Common myeloid progenitor, CD34-positive (primary cell): ENCODE results near the gene STIM1.

Experiments
- CTCF ChIA-PET: fragments of 350-600 bp; sonication (Branson Sonifier 250); formaldehyde crosslinking; loops from one replicate; lab custom pipeline; 2021; ENCODE audit warnings: antibody characterized with exemption; lab: Charles Lee
- POLR2A ChIA-PET: fragments of 350-600 bp; sonication (Branson Sonifier 250); formaldehyde crosslinking; loops from one replicate; lab custom pipeline; 2021; ENCODE audit warnings: antibody characterized with exemption; lab: Charles Lee
- DNase-seq, 3 donors: peaks; one replicate each; pipeline versions ENCODE4 v3.0.0 to v3.0.0-alpha.2; 2013
- H3K27ac ChIP-seq, 2 experiments: 1 replicate in 1 of 2; 2 replicates in 1 of 2; pipeline ENCODE4 v1.7.0; 2013; ENCODE audit warnings: inconsistent platforms in 2 of 2, low read length in 2 of 2, mild to moderate bottlenecking in 2 of 2, low read depth in 1 of 2, moderate library complexity in 1 of 2; ENCODE audit not compliant: severe bottlenecking in 2 of 2, insufficient read depth in 1 of 2, poor library complexity in 1 of 2
- H3K27me3 ChIP-seq, 5 experiments: replicated peaks in 2 of 5; 1 replicate in 3 of 5; 2 replicates in 2 of 5; pipeline versions ENCODE4 v1.6.1 to v1.7.0; 2013; ENCODE audit warnings: low read length in 4 of 5, mild to moderate bottlenecking in 2 of 5, moderate library complexity in 2 of 5, inconsistent platforms in 1 of 5; ENCODE audit not compliant: insufficient read depth in 5 of 5, control insufficient read depth in 4 of 5
- H3K36me3 ChIP-seq, 4 experiments: 1 replicate in 2 of 4; 2 replicates in 2 of 4; pipeline versions ENCODE4 v1.6.1 to v1.7.0; 2013; ENCODE audit warnings: low read length in 3 of 4, control low read depth in 1 of 4, mild to moderate bottlenecking in 1 of 4; ENCODE audit not compliant: control insufficient read depth in 4 of 4, insufficient read depth in 4 of 4
- H3K4me1 ChIP-seq, 4 experiments: 1 replicate in 3 of 4; 2 replicates in 1 of 4; pipeline versions ENCODE4 v1.6.1 to v1.7.1; 2013; ENCODE audit warnings: low read length in 3 of 4, mild to moderate bottlenecking in 3 of 4, control low read depth in 1 of 4, inconsistent platforms in 1 of 4, moderate library complexity in 1 of 4; ENCODE audit not compliant: control insufficient read depth in 4 of 4, insufficient read depth in 4 of 4; ENCODE audit errors: control extremely low read depth in 1 of 4
- H3K4me3 ChIP-seq, 7 experiments: 1 replicate in 4 of 7; 2 replicates in 3 of 7; pipeline versions ENCODE4 v1.5.1 to v1.7.0; 2013; ENCODE audit warnings: mild to moderate bottlenecking in 7 of 7, low read length in 6 of 7, moderate library complexity in 6 of 7, inconsistent platforms in 2 of 7, low read depth in 2 of 7, control low read depth in 1 of 7; ENCODE audit not compliant: insufficient read depth in 4 of 7, control insufficient read depth in 1 of 7; ENCODE audit errors: extremely low read depth in 1 of 7
- H3K9me3 ChIP-seq, 5 experiments: 1 replicate in 4 of 5; 2 replicates in 1 of 5; pipeline versions ENCODE4 v1.6.1 to v1.7.1; 2013; ENCODE audit warnings: low read length in 4 of 5, mild to moderate bottlenecking in 2 of 5, inconsistent platforms in 1 of 5, low read depth in 1 of 5, moderate library complexity in 1 of 5; ENCODE audit not compliant: control insufficient read depth in 4 of 5, insufficient read depth in 2 of 5; ENCODE audit errors: control extremely low read depth in 1 of 5
- WGBS: methylation state at CpG from one replicate; pipeline ENCODE4 v1.1.5; 2013; ENCODE audit not compliant: insufficient coverage; 5-methylcytosine and 5-hydroxymethylcytosine counted together

STIM1 gene

DNA sequence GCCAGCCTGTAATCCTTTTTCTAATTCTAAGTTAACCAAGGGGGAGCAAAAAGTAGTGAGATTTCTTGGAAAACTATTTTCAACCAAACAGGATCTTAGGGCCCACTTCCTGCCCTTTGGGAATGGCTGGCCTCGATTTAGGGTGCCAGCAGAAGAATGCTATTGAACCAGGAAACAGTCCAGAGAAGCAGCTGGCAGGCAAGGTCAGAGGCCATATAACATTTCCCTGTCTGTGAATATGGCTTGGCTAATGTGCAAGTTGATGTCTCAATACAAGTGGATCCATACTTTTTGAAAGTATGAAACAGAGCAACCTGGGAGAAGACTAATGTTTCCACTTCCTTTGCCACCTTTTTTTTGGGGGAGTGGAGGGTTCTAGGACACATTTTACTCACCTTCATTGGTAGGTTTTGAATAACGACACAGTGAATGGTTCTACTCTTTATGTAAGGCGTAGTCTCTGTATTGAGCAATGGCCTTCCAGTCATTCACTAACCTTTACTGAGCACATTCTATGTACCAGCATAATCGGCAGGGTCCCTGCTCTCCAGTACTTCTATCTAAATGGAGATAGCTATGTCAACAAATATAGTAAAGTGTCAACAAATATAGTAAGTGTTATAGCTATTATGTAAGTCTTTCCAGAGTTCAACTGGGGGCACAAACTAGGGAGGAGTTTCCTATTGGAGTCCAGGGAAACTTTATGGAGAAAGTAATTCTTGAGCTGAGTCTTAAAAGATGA lies 204.9 kb downstream of the STIM1 start:
- Histone ChIP-seq H3K36me3 (peaks cover 13 to 46% (median 26%) of the 10 kb centered on the region in 4 experiments), H3K27ac (no peak overlapping the region), H3K4me3 (no peak overlapping the region), H3K9me3 (no peaks in the 10 kb centered on the region), H3K27me3 (no peaks in the 10 kb centered on the region), H3K4me1 (peaks cover 13 to 40% (median 28%) of the 10 kb centered on the region in 4 experiments)
- ChIA-PET POLR2A (no interaction called here), CTCF (interaction anchor here (0.9 to 8.3 kb wide), 7 partner anchors 9 to 215 kb away, joined by 3 to 99 read pairs (median 3); partner anchors contain the start of gene STIM1)
- WGBS = 70% methylated on average over 1 of the region's 4 CpGs
- DNase-seq = no peak

DNA sequence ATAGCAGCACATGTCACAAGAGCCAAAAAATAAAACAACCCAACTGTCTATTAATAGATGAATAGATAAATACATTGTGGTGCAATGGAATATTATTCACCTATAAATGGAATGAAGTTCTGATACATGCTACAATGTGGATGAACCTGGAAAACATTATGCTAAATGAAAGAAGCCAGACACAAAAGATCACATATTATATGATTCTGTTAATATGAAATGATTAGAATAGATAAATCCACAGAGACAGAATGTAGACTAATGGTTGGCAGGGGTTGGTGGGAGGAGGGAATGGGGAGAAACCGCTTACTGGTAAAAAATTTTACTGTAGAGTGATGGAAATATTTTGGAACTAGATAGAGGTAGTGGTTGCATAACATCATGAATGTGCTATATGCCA lies 206.2 kb downstream of the STIM1 start:
- H3K9me3 ChIP-seq = no peaks in the 10 kb centered on the region
- no peak overlapping the region for H3K4me3 ChIP-seq
- no peaks in the 10 kb centered on the region for H3K27me3 ChIP-seq
- DNase-seq = no peak
- CTCF ChIA-PET = interaction anchor here (1.4 to 8.3 kb wide), 3 partner anchors 8 to 212 kb away, joined by 7 to 99 read pairs (median 7); partner anchors contain the start of gene STIM1
- POLR2A ChIA-PET = no interaction called here
- 100% methylated on average over 1 of the region's 1 CpG for WGBS
- H3K36me3 ChIP-seq = peaks cover 13 to 37% (median 19%) of the 10 kb centered on the region in 4 experiments
- H3K4me1 ChIP-seq = peaks cover 15 to 50% (median 34%) of the 10 kb centered on the region in 4 experiments
- H3K27ac ChIP-seq = no peak overlapping the region

DNA sequence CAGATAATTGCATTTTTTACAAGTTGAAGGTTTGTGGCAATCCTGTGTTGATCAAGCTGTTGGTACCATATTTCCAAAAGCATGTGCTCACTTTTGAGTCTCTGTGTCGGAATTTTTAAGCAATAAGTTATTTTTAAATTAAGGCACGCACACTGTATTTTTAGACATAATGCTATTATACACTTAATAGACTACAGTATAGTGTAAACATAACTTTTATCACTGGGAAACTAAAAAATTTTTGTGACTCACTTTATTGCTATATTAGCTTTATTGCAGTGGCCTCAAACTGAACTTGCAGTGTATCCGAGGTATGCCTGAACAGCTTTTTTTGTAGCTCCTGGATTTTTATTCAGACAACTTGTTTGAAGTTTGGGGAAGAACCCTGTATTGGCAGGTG lies 207.9 kb downstream of the STIM1 start:
- no CpG with 5 or more reads among the region's 3 CpGs for WGBS
- H3K9me3 ChIP-seq = no peaks in the 10 kb centered on the region
- no peak for DNase-seq
- peaks cover 8 to 52% (median 31%) of the 10 kb centered on the region in 4 experiments for H3K4me1 ChIP-seq
- H3K27ac ChIP-seq = peak overlapping the region in 1 of 2 experiments; percentile 18
- H3K27me3 ChIP-seq = no peaks in the 10 kb centered on the region
- ChIA-PET CTCF (interaction anchor here (1.2 to 15.6 kb wide), 5 partner anchors 9 to 216 kb away, joined by 3 to 423 read pairs (median 5); partner anchors contain the start of genes RHOG and STIM1), POLR2A (no interaction called here)
- peaks cover 13 to 32% (median 19%) of the 10 kb centered on the region in 4 experiments for H3K36me3 ChIP-seq
- no peak overlapping the region for H3K4me3 ChIP-seq

DNA sequence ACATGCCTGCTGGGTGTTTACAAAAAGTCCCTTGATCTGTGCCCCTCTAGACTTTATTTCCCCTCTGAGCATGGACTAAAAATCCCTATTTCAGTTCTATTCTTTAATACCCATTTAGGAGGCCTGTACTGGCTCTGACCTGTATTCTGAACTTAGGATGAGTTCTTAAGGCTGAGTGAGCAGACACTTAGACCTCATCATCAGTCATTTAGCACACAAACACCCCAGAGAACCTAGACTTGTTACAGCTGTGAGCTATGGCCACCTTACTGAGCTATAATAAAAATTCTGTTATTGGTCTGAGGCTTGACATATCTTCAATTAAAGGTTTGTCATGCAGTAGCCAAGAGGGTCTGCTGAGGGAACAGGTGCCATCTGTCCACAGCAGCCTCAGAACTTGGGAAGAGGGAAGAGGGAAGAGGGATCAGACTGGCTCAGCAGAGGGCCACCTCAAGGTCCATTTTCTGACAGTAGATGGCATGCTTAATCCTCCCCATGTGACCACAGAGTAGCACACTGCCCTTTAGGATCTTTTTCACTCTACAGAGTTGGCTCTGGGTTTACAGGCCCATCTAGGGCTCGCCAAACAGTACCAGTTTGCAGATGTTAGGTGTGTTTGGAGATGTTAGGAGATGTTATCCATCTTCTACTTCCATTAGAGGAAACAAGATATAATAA lies 209.0 kb downstream of the STIM1 start:
- Histone ChIP-seq H3K36me3 (peaks cover 9 to 26% (median 15%) of the 10 kb centered on the region in 4 experiments), H3K27ac (no peak overlapping the region), H3K4me1 (peaks cover 6 to 54% (median 34%) of the 10 kb centered on the region in 4 experiments), H3K27me3 (no peaks in the 10 kb centered on the region), H3K9me3 (no peaks in the 10 kb centered on the region), H3K4me3 (no peak overlapping the region)
- no peak for DNase-seq
- ChIA-PET POLR2A (no interaction called here), CTCF (interaction anchor here (0.8 to 15.6 kb wide), 10 partner anchors 7 to 240 kb away, joined by 3 to 423 read pairs (median 4); partner anchors contain the start of genes RHOG and STIM1)
- WGBS = no CpG with 5 or more reads among the region's 1 CpG

DNA sequence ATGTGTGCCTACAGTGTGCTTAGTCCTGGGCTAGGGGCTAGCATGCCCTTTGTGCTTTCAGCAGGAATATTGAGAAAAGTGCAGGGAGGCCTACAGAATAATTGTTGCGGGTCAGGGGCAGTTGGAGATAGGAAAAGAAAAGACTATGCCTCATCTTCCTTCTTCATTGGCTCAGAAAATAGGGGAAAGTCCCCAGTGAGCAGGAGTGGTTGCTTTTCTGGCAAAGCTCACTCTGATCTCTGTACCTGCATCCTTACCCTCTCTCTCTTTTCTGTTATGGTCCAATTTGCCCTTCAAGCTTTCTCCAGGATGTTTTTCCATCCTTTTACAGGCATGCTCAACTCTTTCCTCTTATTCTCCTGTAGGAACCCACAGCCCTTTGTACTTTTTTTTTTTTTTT lies 209.6 kb downstream of the STIM1 start:
- no peaks in the 10 kb centered on the region for H3K9me3 ChIP-seq
- no peak for DNase-seq
- WGBS = no CpG with 5 or more reads among the region's 1 CpG
- H3K27me3 ChIP-seq = no peaks in the 10 kb centered on the region
- POLR2A ChIA-PET = no interaction called here
- H3K36me3 ChIP-seq = peaks cover 5 to 25% (median 10%) of the 10 kb centered on the region in 4 experiments
- CTCF ChIA-PET = interaction anchor here (0.8 to 15.6 kb wide), 5 partner anchors 8 to 218 kb away, joined by 3 to 423 read pairs (median 15); partner anchors contain the start of genes RHOG and STIM1
- H3K4me1 ChIP-seq = peaks cover 8 to 61% (median 39%) of the 10 kb centered on the region in 4 experiments
- H3K27ac ChIP-seq = no peak overlapping the region
- H3K4me3 ChIP-seq = no peak overlapping the region

DNA sequence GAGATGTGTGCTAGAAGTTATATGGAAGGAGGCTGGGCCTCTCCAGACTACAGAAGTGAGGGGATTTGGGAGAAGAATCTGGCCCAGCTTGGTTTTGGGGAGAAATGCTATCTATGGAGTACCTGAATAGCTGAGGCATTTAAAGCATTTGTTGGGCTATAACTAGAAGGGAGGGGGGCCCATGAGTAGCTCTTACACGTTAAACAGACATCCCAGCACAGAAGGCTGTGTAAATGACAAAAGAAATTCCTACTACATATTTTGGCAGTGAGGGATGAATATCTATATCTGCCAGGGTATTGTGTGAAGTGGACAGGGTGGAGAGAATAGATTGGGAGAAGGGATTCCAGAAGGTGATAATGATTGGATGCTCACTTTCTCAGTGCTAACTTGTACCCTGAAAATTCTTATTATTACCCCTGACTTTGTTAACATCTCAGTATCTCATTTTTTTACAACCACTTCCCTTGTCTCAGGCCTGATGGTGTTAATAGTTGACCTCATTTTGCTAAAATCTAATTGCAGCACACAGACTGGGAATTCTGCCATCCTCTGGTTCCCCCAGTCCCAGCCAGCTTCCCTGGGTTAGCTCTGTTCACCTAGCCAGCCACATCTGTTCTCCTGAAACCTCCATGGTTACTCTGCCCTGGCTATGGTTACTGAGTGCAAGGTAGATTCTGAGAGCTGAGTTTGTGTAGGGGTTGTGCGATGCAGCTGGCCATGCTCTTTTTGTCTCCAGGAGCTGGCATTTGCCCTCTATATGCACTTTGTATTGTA lies 210.3 kb downstream of the STIM1 start:
- ChIA-PET POLR2A (no interaction called here), CTCF (interaction anchor here (0.7 to 15.6 kb wide), 10 partner anchors 8 to 246 kb away, joined by 3 to 423 read pairs (median 4); partner anchors contain the start of genes RHOG and STIM1)
- Histone ChIP-seq H3K27ac (no peak overlapping the region), H3K9me3 (no peaks in the 10 kb centered on the region), H3K36me3 (peaks cover 0 to 21% (median 3%) of the 10 kb centered on the region in 4 experiments), H3K4me3 (no peak overlapping the region), H3K4me1 (peaks cover 8 to 64% (median 40%) of the 10 kb centered on the region in 4 experiments), H3K27me3 (no peaks in the 10 kb centered on the region)
- no CpG with 5 or more reads among the region's 2 CpGs for WGBS
- no peak for DNase-seq
